Ramos (cell line): ENCODE measurements around the gene SENP2.
"Not testable (repeated sequence)": the region's sequence is repeated elsewhere in the genome, so short reads cannot be mapped to it uniquely, and the experiment has no call there.

Source experiments
- in situ Hi-C: fragments of 300-500 bp; cut with MboI; formaldehyde crosslinking; loops from one replicate; pipeline ENCODE4 v1.14.3; 2022; ENCODE audit warnings: low sequenced_read_pairs; ENCODE audit not compliant: unreplicated experiment

SENP2 gene

DNA sequence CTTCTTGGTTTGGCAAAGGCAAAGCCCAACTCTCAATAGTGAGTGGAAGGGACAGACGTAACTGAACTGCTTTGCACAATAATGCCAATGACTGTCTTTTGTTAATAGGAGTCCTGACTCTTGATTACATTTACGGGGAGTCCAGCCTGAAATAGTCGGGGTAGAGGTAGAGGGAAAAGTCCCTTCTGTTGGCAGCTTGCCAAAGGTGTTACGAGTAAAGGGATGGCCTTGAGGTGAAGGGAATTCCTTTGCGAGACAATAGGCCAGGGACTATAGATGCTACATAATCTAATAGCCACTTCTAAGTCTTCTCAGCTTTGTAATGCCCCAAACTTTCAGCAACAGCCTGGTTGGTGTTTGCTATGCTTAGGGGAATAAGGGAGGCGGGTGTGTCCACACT, 2.2 kb upstream of the SENP2 start:
- in situ Hi-C loops, result no loop called here

GRCh38 chr3:185584686-185585085, 1.4 kb upstream of the SENP2 start:
- in situ Hi-C loops, result no loop called here

- in situ Hi-C loops, result no loop called here
Observed at GRCh38 chr3:185585518-185585858, 607 bp upstream of the SENP2 start.

DNA sequence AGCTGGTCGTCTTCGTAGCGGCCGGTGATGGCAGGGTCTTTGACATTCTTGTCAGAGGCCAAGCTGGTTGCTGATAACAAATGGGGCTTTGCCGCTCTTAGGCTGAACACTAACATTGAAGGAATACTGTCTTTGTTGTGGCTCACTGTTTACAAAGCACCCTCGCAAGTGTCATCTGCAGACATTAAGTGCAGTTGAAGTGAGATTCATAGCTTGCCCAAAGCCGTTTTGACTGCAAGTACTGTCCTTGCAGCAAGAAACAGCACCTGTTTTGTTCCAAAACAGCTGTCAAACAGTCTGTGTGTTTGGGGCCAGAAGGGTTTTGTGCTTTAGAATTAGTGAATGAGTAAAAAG, 568 bp downstream of the SENP2 start:
- in situ Hi-C loops, result no loop called here

DNA sequence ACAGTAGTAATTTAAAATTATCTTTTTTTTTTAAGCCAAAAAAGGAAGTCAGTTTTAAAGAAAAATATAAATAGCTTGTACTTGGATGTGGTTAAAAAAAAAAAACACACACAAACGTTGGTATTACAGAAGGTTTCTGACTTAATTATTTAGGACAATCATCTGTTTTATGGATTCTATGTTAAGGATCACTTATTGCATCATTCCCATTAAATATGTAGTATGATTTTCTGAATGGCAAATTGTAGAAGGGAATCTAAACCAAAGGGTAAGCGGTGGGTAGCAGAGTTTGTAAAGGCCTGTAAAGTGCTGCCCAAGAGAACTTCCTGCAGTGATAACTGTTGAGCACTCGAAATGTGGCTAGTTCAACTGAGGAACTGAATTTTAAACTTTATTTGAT, 8.0 kb downstream of the SENP2 start:
- in situ Hi-C loops, result no loop called here

DNA sequence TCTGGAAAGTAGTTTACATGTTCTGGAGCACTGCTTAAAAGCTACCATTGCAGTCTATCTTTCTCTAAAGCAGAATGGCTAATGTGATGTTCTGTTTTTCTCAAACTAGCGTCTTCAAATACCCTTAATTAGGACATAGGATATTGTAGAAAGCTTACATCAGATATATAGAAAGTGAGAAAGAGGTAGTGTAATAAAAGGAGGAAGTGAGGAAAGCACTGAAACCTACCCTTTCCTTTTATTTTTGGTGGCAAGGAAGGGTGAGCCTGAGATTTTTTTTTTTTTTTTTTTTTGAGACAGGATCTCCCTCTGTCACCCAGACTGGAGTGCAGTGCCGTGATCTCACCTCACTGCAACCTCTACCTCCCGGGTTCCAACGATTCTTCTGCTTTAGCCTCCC, 9.4 kb downstream of the SENP2 start:
- in situ Hi-C loops, result no loop called here

- in situ Hi-C loops, result no loop called here
Observed at GRCh38 chr3:185605566-185605965, 19.5 kb downstream of the SENP2 start.

- in situ Hi-C loops, result no loop called here
Observed at GRCh38 chr3:185606196-185606595, 20.1 kb downstream of the SENP2 start.

DNA sequence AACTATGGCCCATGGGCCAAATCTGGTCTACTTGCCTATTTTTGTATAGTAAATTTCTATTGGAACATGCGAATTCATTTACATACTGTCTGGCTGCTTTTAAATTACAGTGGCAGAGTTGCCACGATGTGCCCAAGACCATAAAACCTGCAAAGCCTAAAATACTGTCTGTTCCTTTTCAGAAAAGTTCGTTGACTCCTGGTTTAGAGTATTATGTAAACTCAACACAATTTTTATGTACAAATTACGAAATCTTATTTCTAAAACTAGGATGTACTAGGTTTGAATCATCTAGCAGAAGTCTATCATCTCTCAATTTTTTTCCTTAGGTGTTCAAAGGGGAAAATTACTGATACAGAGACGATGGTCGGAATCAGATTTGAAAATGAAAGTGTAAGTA, 26.9 kb downstream of the SENP2 start:
- in situ Hi-C loops, result no loop called here

DNA sequence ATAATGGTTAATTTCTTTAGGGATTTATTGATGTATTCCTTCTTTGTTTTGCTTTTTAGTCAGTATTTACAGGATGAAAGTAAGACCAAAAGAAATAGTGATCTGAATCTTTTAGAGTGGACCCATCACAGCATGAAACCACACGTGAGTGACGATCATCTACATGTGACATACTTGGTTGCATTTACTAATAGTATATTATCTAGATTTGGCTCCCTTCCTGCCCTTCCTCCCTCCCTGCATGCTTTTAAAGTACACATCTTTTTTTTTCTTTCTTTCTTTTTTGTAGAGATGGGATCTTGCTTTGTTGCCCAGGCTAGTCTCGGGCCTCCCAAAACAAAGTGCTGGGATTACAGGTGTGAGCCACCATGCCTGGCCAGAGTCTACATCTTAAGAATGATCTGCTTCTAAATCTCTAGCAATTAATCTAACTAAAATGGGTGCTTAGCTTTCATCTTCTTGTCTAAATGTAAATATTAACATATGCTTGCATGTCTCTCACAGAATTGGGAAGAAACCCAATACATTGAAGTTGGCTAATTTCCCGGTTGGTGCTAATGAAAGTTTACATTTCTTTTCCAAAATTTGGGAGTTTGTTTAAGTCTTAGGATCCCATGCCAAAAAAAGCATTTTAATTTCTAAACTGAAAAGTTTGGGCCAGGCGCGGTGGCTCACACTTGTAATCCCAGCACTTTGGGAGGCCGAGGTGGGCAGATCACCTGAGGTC, 38.0 kb downstream of the SENP2 start:
- in situ Hi-C loops, result no loop called here

DNA sequence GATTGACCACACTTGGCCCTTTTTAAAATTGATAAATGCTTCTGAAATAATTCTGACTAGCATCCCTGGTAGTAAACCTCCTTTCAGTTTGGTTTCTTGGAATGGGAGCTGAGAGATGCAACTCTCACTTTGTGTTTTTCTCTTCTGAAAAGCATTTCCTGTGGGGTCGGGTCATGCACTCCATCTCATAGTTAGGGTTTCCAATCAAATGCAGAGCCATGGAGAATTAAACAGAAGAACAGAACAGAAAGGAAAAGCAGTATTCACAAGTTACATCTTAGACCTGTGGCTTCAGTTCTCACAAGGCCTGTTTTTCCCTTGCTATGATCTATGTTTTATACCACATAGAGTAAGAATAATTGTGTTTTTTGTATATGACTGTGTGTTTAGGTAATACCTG, 39.7 kb downstream of the SENP2 start:
- in situ Hi-C loops, result no loop called here

DNA sequence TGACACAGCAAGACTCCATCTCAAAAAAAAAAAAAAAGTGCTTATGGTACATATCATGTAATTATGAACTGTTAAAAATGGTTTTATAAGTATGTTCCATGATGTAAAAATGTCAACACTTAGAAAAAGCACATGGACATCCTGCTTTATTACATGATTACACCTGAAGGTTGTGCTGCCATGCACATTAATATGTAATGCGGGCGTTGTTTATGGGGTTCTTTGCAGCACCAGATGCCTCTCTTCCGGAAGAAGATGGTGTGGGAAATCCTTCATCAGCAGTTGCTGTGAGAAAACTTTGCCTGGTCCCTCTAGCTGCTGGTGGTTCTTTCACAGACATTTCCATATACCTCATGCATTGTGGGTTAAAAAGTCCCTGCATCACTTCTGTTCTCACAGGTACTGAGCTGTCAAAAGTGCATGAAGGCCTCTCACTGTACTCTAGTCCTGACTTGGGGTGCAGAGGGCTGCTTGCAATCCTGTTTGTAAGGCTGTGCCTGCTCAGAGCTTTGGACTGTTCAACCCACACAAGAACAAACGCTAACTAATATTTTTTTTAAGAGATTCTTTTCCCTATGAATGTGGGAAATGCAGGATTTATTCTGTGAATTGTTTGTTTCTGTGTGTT, 43.6 kb downstream of the SENP2 start:
- in situ Hi-C loops, result no loop called here

DNA sequence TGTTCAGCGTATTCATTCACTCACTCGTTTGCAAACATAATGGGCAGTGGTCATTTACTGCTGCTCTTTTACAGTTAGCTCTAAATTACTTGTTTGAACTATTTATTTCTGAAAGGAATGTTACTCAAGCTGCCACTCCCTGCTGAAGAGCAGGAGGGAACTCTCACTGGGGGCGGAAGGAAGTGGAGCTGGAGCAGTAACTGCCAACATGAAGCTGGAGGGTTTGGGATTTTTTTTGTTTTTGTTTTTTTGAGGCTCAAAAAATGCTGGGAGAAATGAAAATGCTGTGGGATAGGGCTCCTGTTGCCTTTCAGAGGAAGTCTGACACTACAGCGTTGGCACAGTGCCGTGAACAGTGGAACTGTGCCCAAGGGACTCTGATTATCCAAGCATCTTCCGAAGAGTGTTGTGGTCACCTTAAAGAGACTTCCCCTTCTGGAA, 44.1 kb downstream of the SENP2 start:
- in situ Hi-C loops, result no loop called here

DNA sequence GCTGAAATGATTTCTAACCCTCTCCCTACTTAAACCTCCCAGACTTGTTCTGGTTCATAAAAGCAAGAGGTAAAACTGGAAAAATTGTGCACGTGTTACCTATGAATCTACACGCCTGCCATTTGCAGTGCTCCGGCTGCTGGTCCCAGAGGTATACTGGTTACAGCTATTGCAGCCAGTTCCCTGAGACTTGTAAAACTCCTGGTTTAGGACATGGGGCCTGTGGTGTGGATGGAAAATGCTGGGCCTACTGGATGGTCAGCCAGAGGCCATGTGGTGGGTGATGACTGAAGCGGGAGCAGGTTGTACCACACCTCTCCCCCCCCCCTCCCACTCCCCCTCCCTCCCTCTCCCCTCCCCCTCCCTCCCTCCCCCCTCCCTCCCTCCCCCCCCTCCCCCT, 45.0 kb downstream of the SENP2 start:
- in situ Hi-C loops, result no loop called here

DNA sequence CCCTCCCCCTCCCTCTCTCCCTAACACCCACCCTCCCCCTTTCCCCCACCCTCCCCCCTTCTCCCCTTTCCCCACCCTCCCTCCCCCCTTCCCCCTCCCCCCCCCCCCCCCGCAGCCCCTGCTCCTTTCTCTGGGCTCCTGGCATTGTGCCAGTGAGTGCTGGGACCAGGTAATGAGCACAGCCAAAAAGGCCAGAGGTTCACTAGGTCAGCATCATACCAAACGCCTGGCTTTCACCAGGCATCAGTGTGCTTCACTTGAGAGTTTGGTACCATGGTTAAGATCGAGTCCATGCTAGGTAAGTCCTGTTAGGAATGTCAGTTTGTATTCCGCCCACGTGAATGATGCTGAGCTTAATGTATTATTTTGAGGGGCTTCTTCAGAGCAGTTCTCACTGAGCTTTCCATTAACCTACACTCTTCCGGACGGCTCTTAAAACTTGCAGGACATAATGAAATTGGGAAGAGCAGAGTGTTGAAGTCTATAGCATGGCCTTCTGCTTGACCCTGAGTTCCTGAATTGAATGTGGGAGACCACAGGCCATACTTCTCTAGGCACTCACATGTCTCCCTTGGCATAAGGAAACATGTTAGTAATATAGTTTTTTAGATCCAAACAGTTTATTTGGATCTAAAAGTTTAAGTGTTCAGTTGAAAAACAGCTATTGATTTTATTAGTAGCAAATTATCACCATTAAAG, 45.6 kb downstream of the SENP2 start:
- in situ Hi-C loops, result no loop called here

GRCh38 chr3:185632996-185633395, 46.9 kb downstream of the SENP2 start:
- in situ Hi-C loops, result no loop called here

DNA sequence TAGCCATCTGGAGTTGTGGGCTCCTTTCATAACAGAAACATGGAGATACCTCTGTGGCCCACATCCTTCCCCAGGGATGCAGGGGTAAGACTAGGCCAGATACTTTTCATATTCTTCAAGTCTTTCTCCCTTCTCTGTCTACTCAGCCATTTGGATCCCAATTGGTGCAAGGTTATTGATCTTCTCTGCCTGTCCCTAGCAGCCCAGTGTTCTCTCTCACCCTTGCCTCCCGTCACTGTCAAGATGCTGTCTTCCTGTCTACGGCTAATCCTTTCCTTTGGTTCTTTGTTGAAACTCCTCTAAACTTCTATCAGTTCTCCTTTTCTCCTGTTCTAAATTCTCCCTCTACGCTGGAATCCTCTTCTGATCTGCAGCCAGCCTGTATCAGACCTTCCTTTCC, 51.3 kb downstream of the SENP2 start:
- in situ Hi-C loops, result no loop called here

DNA sequence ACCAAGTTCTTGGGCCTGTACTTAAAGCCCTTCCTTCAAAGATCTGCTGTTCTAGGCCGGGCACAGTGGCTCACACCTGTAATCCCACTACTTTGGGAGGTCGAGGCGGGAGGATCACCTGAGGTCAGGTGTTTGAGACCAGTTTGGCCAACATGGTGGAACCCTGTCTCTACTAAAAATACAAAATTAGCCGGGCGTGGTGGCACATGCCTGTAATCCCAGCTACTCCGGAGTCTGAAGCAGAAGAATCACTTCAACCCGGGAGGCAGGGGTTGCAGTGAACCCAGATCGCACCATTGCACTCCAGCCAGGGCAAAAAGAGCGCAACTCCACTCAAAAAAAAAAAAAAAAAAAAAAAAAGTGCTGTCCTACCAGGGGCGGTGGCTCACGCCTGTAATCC, 52.6 kb downstream of the SENP2 start:
- in situ Hi-C loops, result not testable (repeated sequence)

DNA sequence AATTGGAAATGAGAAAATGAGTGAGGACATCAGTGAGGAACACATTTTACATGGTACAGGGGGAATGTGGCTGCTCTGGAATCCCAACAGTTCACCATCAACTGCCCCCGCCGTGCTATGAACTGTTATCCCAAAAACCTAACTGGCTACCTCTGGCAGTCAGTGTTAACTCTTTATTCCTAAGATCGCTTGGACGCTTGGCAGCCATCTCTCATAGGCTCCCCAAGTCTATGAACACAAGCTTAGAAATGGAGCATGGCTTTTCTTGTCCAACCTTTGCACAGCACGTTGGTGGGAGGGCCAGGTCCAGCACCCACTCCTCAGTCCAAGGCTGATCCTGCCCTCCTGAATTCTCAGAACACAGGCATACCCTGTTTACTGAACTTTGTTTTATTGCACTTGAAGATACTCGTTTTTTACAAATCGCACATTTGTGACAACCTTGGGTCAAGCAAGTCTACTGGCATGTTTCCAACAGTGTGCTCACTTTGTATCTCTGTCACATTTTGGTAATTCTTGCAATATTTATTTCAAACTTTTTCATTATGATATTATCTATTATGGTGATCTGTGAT, 53.6 kb downstream of the SENP2 start:
- in situ Hi-C loops, result no loop called here

DNA sequence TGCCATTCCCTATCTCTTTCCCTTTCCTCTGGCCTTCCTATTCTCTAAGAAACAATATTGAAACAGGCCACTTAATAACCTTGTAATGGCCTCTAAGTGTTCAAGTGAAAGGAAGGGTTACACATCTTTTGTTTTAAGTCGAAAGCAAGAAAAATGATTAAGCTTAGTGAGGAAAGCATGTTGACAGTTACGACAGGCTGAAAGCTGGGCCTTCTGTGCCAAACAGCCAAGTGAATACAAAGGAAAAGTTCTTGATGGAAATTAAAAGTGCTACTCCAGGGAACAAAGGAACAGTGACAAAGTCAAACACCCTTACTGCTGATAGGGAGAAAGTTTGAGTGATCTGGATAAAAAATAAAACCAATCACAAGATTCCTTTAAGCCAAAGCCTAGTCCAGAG, 54.2 kb downstream of the SENP2 start:
- in situ Hi-C loops, result no loop called here

- in situ Hi-C loops, result not testable (repeated sequence)
Observed at GRCh38 chr3:185645191-185645590, 59.1 kb downstream of the SENP2 start.
